SK-N-SH (cell line): ENCODE results near the gene BORA.

ENCODE experiments used
- CHD2 ChIP-seq: fragments of 150-350 bp; IDR thresholded peaks from 2 replicates; pipeline ENCODE4 v1.6.1; 2018; ENCODE audit warnings: low read length; ENCODE audit not compliant: partially characterized antibody
- GABPA ChIP-seq: IDR thresholded peaks from 2 replicates; pipeline ENCODE4 v1.4.0; 2012; ENCODE audit warnings: low read depth, mild to moderate bottlenecking
- MXI1 ChIP-seq: IDR thresholded peaks from 2 replicates; pipeline ENCODE4 v1.6.1; 2012; ENCODE audit warnings: mild to moderate bottlenecking, low read depth, low read length, improper control_type of control experiment
- POLR2AphosphoS5 ChIP-seq: IDR thresholded peaks from 2 replicates; pipeline ENCODE4 v1.6.1; 2012; ENCODE audit warnings: low read depth, low read length
- TF ChIP-seq, protein P1 (sequence below): fragments of 200-600 bp; sonication (generic); IDR thresholded peaks from 2 replicates; pipeline ENCODE4 v1.6.1; 2017; ENCODE audit warnings: antibody characterized with exemption, mild to moderate bottlenecking, moderate library complexity

DNA sequence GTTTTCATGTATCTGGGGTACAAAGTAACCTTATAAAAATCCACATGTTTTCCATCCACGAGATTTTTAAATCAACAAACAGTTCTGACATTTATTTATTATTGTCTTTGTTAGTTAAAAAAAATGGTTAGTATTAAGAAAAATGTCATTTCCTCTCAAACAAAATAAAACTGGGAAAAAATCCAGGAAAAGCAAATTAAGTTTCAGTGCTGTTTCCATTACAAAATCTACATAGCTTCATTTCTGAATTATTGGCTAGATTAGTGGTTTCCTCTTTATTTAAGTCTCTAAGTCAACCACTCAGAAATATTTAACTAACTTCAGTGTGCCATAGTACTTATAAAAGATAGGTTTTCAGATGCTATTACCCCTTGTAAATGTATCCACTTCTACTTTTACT is 49.4 kb upstream of the BORA start:
- TF ChIP-seq, protein P1, sequence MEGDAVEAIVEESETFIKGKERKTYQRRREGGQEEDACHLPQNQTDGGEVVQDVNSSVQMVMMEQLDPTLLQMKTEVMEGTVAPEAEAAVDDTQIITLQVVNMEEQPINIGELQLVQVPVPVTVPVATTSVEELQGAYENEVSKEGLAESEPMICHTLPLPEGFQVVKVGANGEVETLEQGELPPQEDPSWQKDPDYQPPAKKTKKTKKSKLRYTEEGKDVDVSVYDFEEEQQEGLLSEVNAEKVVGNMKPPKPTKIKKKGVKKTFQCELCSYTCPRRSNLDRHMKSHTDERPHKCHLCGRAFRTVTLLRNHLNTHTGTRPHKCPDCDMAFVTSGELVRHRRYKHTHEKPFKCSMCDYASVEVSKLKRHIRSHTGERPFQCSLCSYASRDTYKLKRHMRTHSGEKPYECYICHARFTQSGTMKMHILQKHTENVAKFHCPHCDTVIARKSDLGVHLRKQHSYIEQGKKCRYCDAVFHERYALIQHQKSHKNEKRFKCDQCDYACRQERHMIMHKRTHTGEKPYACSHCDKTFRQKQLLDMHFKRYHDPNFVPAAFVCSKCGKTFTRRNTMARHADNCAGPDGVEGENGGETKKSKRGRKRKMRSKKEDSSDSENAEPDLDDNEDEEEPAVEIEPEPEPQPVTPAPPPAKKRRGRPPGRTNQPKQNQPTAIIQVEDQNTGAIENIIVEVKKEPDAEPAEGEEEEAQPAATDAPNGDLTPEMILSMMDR = no peak
- TF ChIP-seq GABPA (no peak), MXI1 (no peak), POLR2AphosphoS5 (no peak), CHD2 (no peak)
